ENCODE measurements around the gene ZNF407.

ZNF407 gene

GRCh38 chr18:74662622-74663021, 65.0 kb downstream of the ZNF407 start:
- no peak overlapping the region for H3K4me3 ChIP-seq (ENCODE audit: low read depth, low read length)
- DNase-seq (ENCODE audit: low read depth): no peak
- no peak for TF ChIP-seq CTCF (IDR thresholded peaks at IDR 0.05; ENCODE audit: control insufficient read depth, extremely low read depth, insufficient read depth)

- no peak overlapping the region for H3K4me3 ChIP-seq (ENCODE audit: low read depth, low read length)
- no peak for TF ChIP-seq CTCF (IDR thresholded peaks at IDR 0.05; ENCODE audit: control insufficient read depth, extremely low read depth, insufficient read depth)
- no peak for DNase-seq (ENCODE audit: low read depth)
Measured at GRCh38 chr18:74665346-74665745, 67.7 kb downstream of the ZNF407 start.

- DNase-seq (ENCODE audit: low read depth): no peak
- no peak for TF ChIP-seq CTCF (IDR thresholded peaks at IDR 0.05; ENCODE audit: control insufficient read depth, extremely low read depth, insufficient read depth)
Measured at GRCh38 chr18:74665905-74666304, 68.2 kb downstream of the ZNF407 start.

GRCh38 chr18:74669136-74669798, 71.6 kb downstream of the ZNF407 start:
- no peak for TF ChIP-seq CTCF (IDR thresholded peaks at IDR 0.05; ENCODE audit: control insufficient read depth, extremely low read depth, insufficient read depth)
- no peak for DNase-seq (ENCODE audit: low read depth)
- no peak overlapping the region for H3K4me3 ChIP-seq (ENCODE audit: low read depth, low read length)

More at GRCh38 chr18:74665905-74666304, 68.2 kb downstream of the ZNF407 start:
- H3K4me3 ChIP-seq (ENCODE audit: low read depth, low read length): no peak overlapping the region

GRCh38 chr18:74672371-74672770, 74.7 kb downstream of the ZNF407 start:
- no peak for TF ChIP-seq CTCF (IDR thresholded peaks at IDR 0.05; ENCODE audit: control insufficient read depth, extremely low read depth, insufficient read depth)
- H3K4me3 ChIP-seq (ENCODE audit: low read depth, low read length): no peak overlapping the region
- DNase-seq (ENCODE audit: low read depth): no peak

GRCh38 chr18:74674487-74674886, 76.8 kb downstream of the ZNF407 start:
- no peak for DNase-seq (ENCODE audit: low read depth)
- no peak overlapping the region for H3K4me3 ChIP-seq (ENCODE audit: low read depth, low read length)
- TF ChIP-seq CTCF (IDR thresholded peaks at IDR 0.05; ENCODE audit: control insufficient read depth, extremely low read depth, insufficient read depth): no peak
